Subcutaneous preadipocyte (primary cell): ENCODE measurements around the gene CRYGA. TPM values are rescaled to one million over a fixed set of nuclear protein-coding genes. Genes with fewer than 3 reads are reported as not detected.

ENCODE experiments used
- total RNA-seq: library from RNA; depleted of rRNA; stranded (reverse); fragments of >200 nt; gene quantifications from 2 replicates; pipeline ENCODE4 v1.2.3, GENCODE V29; 2012

Gene CRYGA
- not detected in 2 replicates for total RNA-seq

GRCh38 chr2:208163489-208163888 lies at the start of gene CRYGA:
CRYGA (minus strand) TSS chr2:208163589; CDS start chr2:208163556, 33 bp downstream.

GRCh38 chr2:208189810-208190503 lies 26.6 kb upstream of the CRYGA start, which contains the start of gene C2orf80:
C2orf80 (minus strand) TSS chr2:208190030; CDS start chr2:208186986, 3,044 bp downstream.

DNA sequence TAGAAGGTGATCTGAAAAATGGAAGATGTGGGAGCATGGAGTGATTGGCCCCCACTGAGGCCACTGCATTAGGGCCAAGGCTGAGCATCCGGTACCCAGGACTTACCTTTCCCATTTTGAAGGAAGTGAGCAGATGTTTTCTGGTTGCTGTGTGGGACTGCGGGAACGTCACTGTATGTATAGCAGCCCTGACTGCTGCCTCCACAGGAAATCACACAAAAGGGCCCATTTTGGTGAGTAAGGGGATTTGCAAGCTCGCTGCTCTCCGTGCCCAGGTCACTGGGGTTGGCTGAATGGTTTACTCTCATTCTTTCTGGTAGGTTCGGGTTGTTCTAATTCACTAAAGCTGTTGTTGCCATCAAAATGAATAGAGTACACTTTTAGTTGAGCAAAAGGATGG lies 17.4 kb downstream of the CRYGA start, which contains the start of gene CRYGB:
Gene CRYGB (minus strand): TSS at position 153 of the 400 bp plus-strand sequence. CDS start 38 bp downstream, at position 115.

DNA sequence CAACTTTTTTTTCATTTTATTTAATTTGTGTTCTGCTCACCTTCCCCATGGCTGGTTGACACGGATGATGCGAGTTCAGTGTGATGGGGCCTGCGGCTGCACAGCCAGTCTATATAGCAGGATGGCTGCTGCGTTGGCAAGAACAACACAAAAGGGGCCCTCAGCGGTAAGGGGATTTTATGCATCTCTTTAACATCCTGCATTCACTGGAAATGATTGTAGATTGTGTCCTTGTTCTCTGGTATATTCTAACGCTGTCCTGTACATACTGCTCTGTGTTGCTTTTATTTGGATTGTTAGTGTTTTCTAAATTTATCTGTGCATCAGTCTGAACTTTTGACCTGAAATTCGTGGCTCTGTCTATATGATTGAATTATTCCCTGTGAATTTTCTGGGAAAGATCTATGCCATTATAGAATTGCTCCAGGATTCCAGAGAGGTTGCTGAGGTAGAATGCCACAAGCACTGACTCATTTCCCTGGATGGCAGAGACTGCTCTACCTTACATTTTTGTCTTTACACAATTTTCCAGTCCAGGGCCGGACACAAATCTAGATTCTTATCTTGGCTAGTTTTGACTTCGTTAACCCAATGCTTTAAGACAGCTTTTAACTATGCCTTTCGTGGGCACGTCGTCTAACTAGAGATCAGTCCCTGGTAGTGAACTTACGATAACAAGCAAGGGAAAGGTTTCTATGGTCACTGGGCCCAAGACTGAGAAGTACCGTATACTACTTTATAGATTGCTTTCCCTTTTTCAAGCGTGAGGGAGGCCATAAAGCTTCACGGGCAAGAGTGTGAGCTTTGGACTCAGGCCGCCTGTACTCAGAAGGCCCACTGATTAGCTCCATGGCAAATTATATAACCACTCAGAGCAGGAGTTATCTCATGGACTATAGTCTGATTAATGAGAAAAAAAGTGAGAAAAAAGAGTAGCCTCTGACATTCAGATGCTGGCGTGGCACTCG lies 33.4 kb downstream of the CRYGA start, which contains the start of gene CRYGC:
Gene CRYGC (minus strand): TSS at position 85 of the 968 bp plus-strand sequence. CDS start 36 bp downstream, at position 49.

DNA sequence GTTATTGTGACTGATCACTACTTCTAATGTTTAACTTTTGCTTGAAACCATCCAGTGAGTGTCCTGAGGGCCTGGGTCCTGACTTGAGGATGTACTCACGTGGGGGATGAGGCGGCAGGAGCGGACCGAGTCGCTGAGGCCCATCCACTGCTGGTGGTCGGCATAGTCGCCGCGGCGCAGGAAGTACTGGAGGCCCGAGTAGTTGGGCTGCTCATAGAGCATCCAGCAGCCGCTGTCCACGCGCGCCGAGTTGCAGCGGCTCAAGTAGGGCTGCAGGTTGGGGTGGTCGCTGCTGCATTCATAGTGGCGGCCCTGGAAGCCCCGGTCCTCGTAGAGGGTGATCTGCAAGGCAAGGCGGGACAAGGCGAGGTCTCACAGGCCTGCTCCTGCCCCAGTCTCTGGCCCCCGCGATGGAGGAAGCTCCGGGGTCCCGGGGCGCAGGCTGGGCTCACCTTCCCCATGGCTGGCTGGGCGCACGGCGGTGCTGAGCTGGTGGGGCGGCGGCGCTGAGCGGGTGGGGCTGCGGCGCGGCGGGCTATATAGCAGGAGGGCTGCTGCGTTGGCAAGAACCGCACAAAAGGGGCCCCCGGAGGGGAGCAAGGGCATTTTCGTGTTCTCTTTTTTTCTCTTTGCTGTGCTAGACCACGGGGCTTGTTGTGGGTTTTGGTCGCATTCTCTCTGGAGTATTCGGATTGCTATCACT lies 39.2 kb downstream of the CRYGA start, which contains the start of gene CRYGD:
Gene CRYGD (minus strand): TSS at position 512 of the 703 bp plus-strand sequence. CDS start 51 bp downstream, at position 461.

Other genes with a start within 250 kb of the CRYGA start
- gene PLEKHM3, start 138.1 kb downstream of the CRYGA start, total RNA-seq = 10.3 and 13.7 TPM in 2 replicates
- gene CRYGD, start 39.1 kb downstream of the CRYGA start, total RNA-seq = not detected in 2 replicates
- not detected in 2 replicates for gene CRYGC, start 33.8 kb downstream of the CRYGA start, total RNA-seq
- gene CRYGB, start 17.4 kb downstream of the CRYGA start, total RNA-seq = not detected in 2 replicates
- gene C2orf80, start 26.4 kb upstream of the CRYGA start, total RNA-seq = not detected in 2 replicates
- gene IDH1, start 91.5 kb upstream of the CRYGA start, total RNA-seq = 127 and 133 TPM in 2 replicates
- gene PIKFYVE, start 102.7 kb upstream of the CRYGA start, total RNA-seq = 29.8 and 38.5 TPM in 2 replicates
- gene PTH2R, start 243.2 kb upstream of the CRYGA start, total RNA-seq = 0.20 and 0.37 TPM in 2 replicates